ENCODE results near the gene SOX11. TPM values are rescaled to one million over a fixed set of nuclear protein-coding genes. Genes with fewer than 3 reads are reported as not detected.
A peak's percentile ranks its signal among the peaks of the same experiment; 100 is the strongest.

Gene SOX11
- total RNA-seq, 1 donor from 2014 or later, result 31.6 TPM

DNA sequence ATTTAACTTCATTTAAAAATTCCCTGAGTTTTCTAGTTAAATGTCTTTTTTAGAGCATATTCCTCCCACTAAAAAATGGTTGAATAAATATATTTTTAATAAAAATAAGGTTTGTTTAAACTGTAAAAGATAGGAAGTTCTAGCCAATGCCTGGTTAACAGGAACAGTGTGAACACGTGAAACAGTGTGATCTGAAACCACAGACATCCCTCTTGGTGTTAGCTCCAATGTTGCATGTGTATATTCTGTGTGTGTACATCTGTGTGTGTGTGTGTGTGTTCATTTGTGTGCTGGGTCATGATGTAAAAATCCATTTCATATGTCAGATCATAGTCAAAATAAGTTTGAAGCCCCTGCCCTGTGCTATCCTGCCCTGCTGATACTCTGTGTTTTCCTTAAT is 6.1 kb upstream of the SOX11 start:
- no peak for DNase-seq (ENCODE audit: low spot score)
- H3K9me3 Mint-ChIP-seq (ENCODE audit: low read depth), result peaks cover 7% of the 10 kb centered on the region

DNA sequence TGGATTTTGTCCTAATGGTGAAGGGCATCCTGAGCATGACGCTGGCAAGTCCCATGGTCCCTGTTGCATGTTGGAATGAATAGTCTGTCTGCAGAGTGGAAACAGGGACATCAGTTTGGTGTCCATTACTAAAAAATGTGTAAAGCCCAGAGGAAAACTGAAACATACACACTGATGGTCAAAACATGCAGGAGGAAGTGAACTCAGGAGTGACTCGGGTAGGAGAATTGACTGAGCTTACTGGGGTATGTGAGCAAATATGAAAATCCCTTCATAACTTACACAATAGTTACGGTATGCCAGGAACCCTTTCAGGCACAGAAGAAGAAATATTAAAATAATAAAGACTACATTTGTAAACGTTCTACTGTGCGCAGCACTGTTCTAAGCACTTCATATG is 5.6 kb upstream of the SOX11 start:
- H3K36me3 Mint-ChIP-seq (ENCODE audit: low read depth), result no peaks in the 10 kb centered on the region
- peaks cover 29% of the 10 kb centered on the region for H3K4me1 Mint-ChIP-seq (ENCODE audit: low read depth)
- TF ChIP-seq, protein P1, sequence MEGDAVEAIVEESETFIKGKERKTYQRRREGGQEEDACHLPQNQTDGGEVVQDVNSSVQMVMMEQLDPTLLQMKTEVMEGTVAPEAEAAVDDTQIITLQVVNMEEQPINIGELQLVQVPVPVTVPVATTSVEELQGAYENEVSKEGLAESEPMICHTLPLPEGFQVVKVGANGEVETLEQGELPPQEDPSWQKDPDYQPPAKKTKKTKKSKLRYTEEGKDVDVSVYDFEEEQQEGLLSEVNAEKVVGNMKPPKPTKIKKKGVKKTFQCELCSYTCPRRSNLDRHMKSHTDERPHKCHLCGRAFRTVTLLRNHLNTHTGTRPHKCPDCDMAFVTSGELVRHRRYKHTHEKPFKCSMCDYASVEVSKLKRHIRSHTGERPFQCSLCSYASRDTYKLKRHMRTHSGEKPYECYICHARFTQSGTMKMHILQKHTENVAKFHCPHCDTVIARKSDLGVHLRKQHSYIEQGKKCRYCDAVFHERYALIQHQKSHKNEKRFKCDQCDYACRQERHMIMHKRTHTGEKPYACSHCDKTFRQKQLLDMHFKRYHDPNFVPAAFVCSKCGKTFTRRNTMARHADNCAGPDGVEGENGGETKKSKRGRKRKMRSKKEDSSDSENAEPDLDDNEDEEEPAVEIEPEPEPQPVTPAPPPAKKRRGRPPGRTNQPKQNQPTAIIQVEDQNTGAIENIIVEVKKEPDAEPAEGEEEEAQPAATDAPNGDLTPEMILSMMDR (IDR thresholded peaks at IDR 0.05), result no peak
- H3K27me3 Mint-ChIP-seq (ENCODE audit: low read depth), result no peaks in the 10 kb centered on the region
- no peak for DNase-seq (ENCODE audit: low spot score)
- H3K27ac Mint-ChIP-seq (ENCODE audit: unreplicated experiment), result no peak overlapping the region
- no peak overlapping the region for H3K4me3 Mint-ChIP-seq (ENCODE audit: unreplicated experiment)
- peaks cover 3% of the 10 kb centered on the region for H3K9me3 Mint-ChIP-seq (ENCODE audit: low read depth)

More for the DNA sequence above, 6.1 kb upstream of the SOX11 start:
- peaks cover 29% of the 10 kb centered on the region for H3K4me1 Mint-ChIP-seq (ENCODE audit: low read depth)
- TF ChIP-seq, protein P1 (IDR thresholded peaks at IDR 0.05), result no peak
- H3K27me3 Mint-ChIP-seq (ENCODE audit: low read depth), result no peaks in the 10 kb centered on the region
- no peak overlapping the region for H3K4me3 Mint-ChIP-seq (ENCODE audit: unreplicated experiment)
- no peaks in the 10 kb centered on the region for H3K36me3 Mint-ChIP-seq (ENCODE audit: low read depth)
- H3K27ac Mint-ChIP-seq (ENCODE audit: unreplicated experiment), result no peak overlapping the region

DNA sequence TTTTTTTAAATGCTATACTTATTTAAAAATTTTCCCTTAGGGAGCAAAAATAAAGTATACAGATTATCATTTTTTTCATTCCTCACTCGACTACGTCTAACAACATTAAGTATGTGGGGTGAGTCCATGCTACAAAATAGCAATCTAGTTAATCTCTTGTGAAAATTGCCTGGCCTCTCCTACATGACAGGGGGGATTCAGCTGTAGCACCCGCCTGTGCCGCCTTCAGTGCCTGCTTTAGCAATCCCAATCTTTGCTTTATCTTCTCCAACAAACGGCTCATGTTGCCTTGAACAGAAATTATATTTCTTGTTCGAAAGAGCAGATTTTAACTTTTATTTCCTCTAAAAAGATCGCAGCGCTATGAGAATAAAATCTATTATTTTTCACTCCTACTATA is 2.4 kb upstream of the SOX11 start:
- peak overlapping the region; percentile 93 for H3K27ac Mint-ChIP-seq (ENCODE audit: unreplicated experiment)
- H3K4me1 Mint-ChIP-seq (ENCODE audit: low read depth), result peaks cover 38% of the 10 kb centered on the region
- H3K4me3 Mint-ChIP-seq (ENCODE audit: unreplicated experiment), result peak overlapping the region; percentile 88
- no peak for DNase-seq (ENCODE audit: low spot score)
- no peaks in the 10 kb centered on the region for H3K27me3 Mint-ChIP-seq (ENCODE audit: low read depth)
- H3K9me3 Mint-ChIP-seq (ENCODE audit: low read depth), result no peaks in the 10 kb centered on the region
- TF ChIP-seq, protein P1 (IDR thresholded peaks at IDR 0.05), result no peak
- H3K36me3 Mint-ChIP-seq (ENCODE audit: low read depth), result no peaks in the 10 kb centered on the region

DNA sequence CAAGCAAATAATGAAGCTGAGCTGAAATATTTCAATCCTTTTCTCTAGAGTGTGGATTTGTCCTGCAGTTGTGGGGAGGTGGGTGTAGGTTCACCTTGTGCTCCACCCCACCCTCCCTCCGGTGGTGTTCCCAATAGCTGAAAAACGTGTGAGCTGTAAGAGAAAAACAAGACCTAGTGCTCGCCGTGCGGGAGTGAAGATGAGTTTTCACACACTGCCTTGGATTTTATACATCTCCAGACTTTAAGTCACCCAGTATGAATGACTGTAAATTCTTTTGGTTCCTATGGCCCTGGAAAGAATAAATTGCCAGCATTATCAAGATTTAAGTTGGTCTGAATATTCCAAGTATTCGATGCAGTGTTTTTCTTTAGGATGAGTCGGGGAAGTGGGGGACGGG is 1.9 kb upstream of the SOX11 start:
- no peaks in the 10 kb centered on the region for H3K36me3 Mint-ChIP-seq (ENCODE audit: low read depth)
- no peak for DNase-seq (ENCODE audit: low spot score)
- TF ChIP-seq, protein P1 (IDR thresholded peaks at IDR 0.05), result no peak
- H3K4me1 Mint-ChIP-seq (ENCODE audit: low read depth), result peaks cover 43% of the 10 kb centered on the region
- peak overlapping the region; percentile 88 for H3K4me3 Mint-ChIP-seq (ENCODE audit: unreplicated experiment)
- no peaks in the 10 kb centered on the region for H3K27me3 Mint-ChIP-seq (ENCODE audit: low read depth)
- no peaks in the 10 kb centered on the region for H3K9me3 Mint-ChIP-seq (ENCODE audit: low read depth)
- peak overlapping the region; percentile 93 for H3K27ac Mint-ChIP-seq (ENCODE audit: unreplicated experiment)

DNA sequence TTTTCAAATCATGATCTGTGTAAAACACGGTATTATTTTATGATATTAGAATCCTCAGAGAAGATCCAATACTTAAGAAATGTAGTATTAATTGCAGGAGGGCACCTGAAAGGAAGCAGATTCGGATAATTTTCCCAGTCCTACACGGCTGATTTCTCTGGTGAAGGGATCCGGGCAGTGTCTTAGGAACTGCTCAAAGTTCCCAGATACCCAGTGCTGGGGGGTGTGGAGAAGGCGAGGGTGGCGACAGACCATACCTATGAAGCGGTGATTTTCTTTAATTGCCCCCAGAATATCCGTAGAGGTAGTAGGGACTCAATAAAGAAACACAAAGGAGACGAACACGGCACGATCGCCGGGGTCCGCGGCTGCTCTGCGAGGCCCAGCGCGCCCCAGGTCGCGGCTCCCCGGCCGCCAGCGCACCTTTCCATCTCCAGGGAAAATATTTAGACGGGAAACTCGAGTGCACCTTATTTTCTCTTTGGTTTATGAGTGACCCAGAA is 1.4 kb upstream of the SOX11 start:
- Mint-ChIP-seq H3K27me3 (ENCODE audit: low read depth) (no peaks in the 10 kb centered on the region), H3K9me3 (ENCODE audit: low read depth) (no peaks in the 10 kb centered on the region), H3K36me3 (ENCODE audit: low read depth) (no peaks in the 10 kb centered on the region), H3K4me3 (ENCODE audit: unreplicated experiment) (peak overlapping the region; percentile 88), H3K27ac (ENCODE audit: unreplicated experiment) (peak overlapping the region; percentile 93), H3K4me1 (ENCODE audit: low read depth) (peaks cover 47% of the 10 kb centered on the region)
- no peak for DNase-seq (ENCODE audit: low spot score)
- TF ChIP-seq, protein P1 (IDR thresholded peaks at IDR 0.05), result no peak

Data from chondrocyte (in vitro differentiated cells).